GM21423 (cell line): ENCODE data around the gene PRR20C.
"Not testable (repeated sequence)": the region's sequence is repeated elsewhere in the genome, so short reads cannot be mapped to it uniquely, and the experiment has no call there.

Source experiments
- ATAC-seq: cut with Tn5 transposase; IDR thresholded peaks from one replicate; pipeline ENCODE4 v1.9.1; 2021; ENCODE audit warnings: mild to moderate bottlenecking, moderate library complexity; ENCODE audit not compliant: unreplicated experiment

PRR20C gene

GRCh38 chr13:57153761-57154160, at the start of gene PRR20C:
Gene PRR20C (plus strand): TSS chr13:57154061. CDS start chr13:57154448, 387 bp downstream.
- ATAC-seq, result not testable (repeated sequence)

GRCh38 chr13:57114945-57115344, 38.9 kb upstream of the PRR20C start:
- no peak for ATAC-seq

DNA sequence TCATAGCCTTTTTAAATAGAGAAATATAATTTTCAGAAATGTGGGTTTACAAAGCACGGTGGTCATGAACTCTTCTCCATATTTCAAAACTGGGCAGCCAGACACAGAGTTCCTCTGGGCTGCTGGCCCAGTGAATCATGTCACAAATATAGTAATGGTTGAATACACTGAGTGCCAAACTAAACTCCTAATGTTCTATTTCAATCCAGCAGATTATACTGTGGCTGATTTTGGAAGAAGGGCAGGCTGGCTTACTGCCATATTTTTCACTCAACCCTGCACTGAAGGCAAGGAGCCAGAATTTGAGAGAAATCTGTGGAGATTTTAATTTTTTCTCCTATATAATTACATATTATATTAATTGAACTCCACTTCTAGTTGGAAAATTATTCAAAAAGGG, 30.2 kb upstream of the PRR20C start:
- ATAC-seq, result no peak

DNA sequence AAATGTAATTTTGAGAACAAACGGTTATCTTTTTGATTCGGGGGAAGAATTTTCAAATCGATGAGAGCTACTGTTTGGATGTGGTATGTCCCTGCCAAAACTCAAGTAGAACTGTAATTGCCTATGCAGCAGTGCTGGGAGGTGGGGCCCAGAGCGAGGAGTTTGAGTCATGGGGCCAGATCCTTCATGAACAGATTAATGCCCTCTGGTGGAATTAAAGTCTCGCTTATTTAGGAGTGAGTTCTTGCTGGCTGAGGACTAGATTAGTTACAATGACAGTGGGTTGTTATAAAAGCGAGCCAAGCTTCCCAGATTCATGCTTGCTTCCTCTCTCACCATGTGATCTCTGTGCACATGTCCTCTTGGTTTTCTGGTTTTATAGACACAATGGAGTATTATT, 25.0 kb upstream of the PRR20C start:
- no peak for ATAC-seq

DNA sequence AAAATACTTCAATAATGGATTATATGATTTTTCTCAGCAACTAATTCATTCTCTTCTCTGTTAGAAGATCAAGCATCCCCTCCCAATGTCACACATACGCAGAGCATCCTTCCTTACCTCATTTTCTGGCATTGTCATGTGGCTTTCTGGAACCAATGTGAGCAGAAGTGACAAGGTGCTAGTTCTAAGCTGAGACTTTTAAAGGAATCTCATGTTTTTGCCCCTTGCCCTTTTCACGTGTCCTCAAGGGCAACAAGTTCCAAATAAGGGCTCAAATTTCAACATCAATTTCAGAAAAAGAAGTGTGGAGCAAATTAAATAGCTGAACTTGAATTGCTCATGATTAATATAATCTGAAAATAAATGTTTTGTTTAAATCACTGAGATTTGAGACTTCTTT, 17.8 kb upstream of the PRR20C start:
- ATAC-seq, result no peak

- ATAC-seq, result no peak
Measured at GRCh38 chr13:57137585-57137984, 16.3 kb upstream of the PRR20C start.

- ATAC-seq, result no peak
Measured at GRCh38 chr13:57138988-57139387, 14.9 kb upstream of the PRR20C start.

DNA sequence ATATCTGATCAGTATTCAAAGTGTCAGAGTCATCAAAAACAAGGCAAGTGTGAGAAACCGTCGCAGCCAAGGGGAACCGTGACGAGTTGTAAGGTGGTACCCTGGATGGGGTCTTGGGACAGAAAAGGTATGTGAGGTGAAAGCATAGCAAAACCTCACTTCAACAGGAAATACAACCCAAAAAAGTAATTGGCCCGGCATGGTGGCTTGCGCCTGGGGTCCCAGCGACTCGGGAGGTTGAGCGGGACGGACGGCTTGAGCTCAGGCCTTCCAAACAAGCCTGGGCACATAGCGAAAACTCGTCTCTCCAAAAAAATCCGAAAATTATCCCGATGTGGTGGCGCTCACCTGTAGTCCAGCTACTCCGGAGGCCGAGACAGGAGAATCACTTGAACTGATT, 14.1 kb upstream of the PRR20C start:
- ATAC-seq, result not testable (repeated sequence)

DNA sequence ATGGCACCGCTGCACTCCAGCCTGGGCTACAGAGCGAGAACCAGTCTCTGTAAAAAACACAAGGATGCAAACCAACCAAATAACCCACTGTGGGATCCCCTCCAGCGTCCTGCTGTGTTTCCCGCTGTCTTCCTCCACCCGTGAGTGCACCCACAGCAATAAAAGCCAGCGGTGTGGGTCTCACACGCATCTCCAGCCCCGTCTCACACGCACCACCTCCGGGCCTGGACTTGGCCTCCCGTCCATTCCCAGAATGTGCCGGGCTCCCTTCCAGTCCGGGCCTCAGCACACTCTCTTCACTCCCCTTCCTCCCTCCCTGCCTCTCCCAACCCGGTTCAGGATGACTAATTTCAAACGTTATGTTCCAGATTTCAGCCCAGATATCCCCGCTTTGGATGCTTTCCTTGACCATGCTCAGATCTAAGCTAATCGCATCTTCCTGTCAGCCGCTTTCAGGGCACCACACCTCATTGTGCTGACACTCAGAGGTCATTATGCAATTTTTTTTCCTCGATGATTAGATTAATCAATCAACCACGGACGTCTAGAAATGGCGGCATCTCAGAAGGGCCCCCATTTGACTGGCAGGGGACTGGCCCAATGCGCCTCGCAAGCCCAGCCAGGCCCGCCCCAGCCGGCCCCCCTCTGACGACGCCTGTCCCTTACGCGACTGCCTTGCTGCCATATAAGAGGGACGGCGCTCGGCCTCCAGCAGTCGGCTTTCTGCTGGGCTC, 13.5 kb upstream of the PRR20C start, which contains the start of gene PRR20A:
TSS of gene PRR20A (plus strand) at position 684 of the 734 bp plus-strand sequence. CDS start 387 bp downstream, outside the sequence.
- not testable (repeated sequence) for ATAC-seq

- ATAC-seq, result not testable (repeated sequence)
Measured at GRCh38 chr13:57147188-57147587, 6.7 kb upstream of the PRR20C start, which contains the start of gene PRR20B. Gene PRR20B (plus strand): TSS chr13:57147488. CDS start chr13:57147875, 387 bp downstream.

- not testable (repeated sequence) for ATAC-seq
Measured at GRCh38 chr13:57148106-57148505, 5.8 kb upstream of the PRR20C start.

DNA sequence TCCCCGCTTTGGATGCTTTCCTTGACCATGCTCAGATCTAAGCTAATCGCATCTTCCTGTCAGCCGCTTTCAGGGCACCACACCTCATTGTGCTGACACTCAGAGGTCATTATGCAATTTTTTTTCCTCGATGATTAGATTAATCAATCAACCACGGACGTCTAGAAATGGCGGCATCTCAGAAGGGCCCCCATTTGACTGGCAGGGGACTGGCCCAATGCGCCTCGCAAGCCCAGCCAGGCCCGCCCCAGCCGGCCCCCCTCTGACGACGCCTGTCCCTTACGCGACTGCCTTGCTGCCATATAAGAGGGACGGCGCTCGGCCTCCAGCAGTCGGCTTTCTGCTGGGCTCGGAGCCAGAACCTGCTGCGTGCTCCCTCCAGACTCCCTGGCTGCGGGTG, 6.5 kb downstream of the PRR20C start, which contains the start of gene PRR20D:
TSS of gene PRR20D (plus strand) at position 301 of the 400 bp plus-strand sequence. CDS start 387 bp downstream, outside the sequence.
- ATAC-seq, result not testable (repeated sequence)

- not testable (repeated sequence) for ATAC-seq
Measured at GRCh38 chr13:57166897-57167296, 13.0 kb downstream of the PRR20C start, which contains the start of gene PRR20E. Gene PRR20E (plus strand): TSS chr13:57167197. CDS start chr13:57167584, 387 bp downstream.

GRCh38 chr13:57191667-57192066, 37.8 kb downstream of the PRR20C start:
- ATAC-seq, result no peak
